NT2/D1 (cell line): ENCODE data around the gene TMUB1.

Experiments
- SUZ12 ChIP-seq: IDR thresholded peaks from 2 replicates; pipeline ENCODE4 v1.6.1; 2011; ENCODE audit not compliant: insufficient read length, insufficient read depth; ENCODE audit errors: extremely low read depth
- YY1 ChIP-seq: IDR thresholded peaks from 2 replicates; pipeline ENCODE4 v1.6.1; 2011; ENCODE audit not compliant: insufficient read length, insufficient read depth
- ZNF274 ChIP-seq: IDR thresholded peaks from 2 replicates; pipeline ENCODE4 v1.6.1; 2011; ENCODE audit warnings: mild to moderate bottlenecking, low read depth, low read length

GRCh38 chr7:151075662-151075971 is 7.7 kb downstream of the TMUB1 start:
- TF ChIP-seq YY1 = no peak
- TF ChIP-seq SUZ12 = no peak
- TF ChIP-seq ZNF274 = no peak
